Measurements from ENCODE around the gene GPC1.

Gene GPC1

DNA sequence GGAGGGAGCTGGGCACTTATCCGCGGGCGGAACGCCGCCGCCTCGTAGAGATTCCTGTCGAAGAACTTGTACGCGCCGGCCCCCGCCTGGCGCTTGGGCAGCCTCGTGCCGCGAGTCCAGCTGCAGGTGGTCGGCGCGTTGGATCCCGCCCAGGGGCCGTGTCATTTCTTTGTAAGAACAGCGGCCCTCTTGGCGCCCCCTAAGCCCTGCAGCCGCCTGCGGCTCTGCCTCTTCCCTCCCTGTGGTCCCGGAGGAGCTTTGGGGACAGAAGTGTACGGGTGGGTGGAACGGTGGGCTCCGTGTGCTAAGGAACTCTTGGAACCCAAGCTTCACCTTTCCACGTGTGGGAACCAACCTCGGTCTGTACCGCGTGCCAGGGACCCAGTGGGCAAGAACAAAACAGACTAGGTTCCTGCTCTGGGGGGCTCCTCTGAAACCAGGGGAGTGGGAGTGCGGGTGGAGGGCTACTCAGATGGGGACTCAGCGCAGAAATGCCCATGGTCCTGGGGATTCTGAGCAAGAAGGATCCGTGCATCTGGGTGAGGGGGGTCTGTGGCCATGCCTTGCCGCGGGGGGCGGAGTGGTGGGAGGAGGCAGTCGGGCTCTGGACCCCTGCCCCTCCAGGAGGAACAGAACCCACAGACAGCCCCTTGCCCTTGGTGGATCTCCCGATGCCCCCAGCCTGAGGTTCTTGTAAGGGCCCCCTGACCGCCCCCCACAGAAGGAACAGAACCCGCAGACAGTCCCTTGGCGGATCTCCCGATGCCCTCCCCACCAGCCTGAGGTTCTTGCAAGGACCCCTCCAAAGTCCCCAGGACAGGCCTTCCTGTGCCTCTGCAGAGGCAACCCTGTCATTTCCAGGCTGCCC, 1.5 kb downstream of the GPC1 start:
- ATAC-seq, result no peak
- TF ChIP-seq BACH2 (CRISPR knock-in tag; IDR thresholded peaks at IDR 0.05; ENCODE audit: borderline replicate concordance) (no peak), OSR1 (CRISPR knock-in tag; IDR thresholded peaks at IDR 0.05) (no peak), PPARA (CRISPR knock-in tag; IDR thresholded peaks at IDR 0.05; ENCODE audit: borderline replicate concordance) (no peak), TOX (CRISPR knock-in tag; IDR thresholded peaks at IDR 0.05; ENCODE audit: borderline replicate concordance) (no peak), ESRRG (CRISPR knock-in tag; IDR thresholded peaks at IDR 0.05) (no peak), ARNTL (CRISPR knock-in tag; IDR thresholded peaks at IDR 0.05; ENCODE audit: borderline replicate concordance, low read depth) (no peak), GLIS3 (CRISPR knock-in tag; IDR thresholded peaks at IDR 0.05) (no peak), ZC3H10 (CRISPR knock-in tag; IDR thresholded peaks at IDR 0.05) (no peak), ZNF8 (CRISPR knock-in tag; IDR thresholded peaks at IDR 0.05) (no peak), ISL1 (CRISPR knock-in tag; IDR thresholded peaks at IDR 0.05) (no peak), SNAI2 (CRISPR knock-in tag; IDR thresholded peaks at IDR 0.05) (no peak)
- TF ChIP-seq, protein P1, sequence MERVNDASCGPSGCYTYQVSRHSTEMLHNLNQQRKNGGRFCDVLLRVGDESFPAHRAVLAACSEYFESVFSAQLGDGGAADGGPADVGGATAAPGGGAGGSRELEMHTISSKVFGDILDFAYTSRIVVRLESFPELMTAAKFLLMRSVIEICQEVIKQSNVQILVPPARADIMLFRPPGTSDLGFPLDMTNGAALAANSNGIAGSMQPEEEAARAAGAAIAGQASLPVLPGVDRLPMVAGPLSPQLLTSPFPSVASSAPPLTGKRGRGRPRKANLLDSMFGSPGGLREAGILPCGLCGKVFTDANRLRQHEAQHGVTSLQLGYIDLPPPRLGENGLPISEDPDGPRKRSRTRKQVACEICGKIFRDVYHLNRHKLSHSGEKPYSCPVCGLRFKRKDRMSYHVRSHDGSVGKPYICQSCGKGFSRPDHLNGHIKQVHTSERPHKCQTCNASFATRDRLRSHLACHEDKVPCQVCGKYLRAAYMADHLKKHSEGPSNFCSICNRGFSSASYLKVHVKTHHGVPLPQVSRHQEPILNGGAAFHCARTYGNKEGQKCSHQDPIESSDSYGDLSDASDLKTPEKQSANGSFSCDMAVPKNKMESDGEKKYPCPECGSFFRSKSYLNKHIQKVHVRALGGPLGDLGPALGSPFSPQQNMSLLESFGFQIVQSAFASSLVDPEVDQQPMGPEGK (CRISPR knock-in tag; IDR thresholded peaks at IDR 0.05; ENCODE audit: borderline replicate concordance), result no peak
- TF ChIP-seq, protein P2, sequence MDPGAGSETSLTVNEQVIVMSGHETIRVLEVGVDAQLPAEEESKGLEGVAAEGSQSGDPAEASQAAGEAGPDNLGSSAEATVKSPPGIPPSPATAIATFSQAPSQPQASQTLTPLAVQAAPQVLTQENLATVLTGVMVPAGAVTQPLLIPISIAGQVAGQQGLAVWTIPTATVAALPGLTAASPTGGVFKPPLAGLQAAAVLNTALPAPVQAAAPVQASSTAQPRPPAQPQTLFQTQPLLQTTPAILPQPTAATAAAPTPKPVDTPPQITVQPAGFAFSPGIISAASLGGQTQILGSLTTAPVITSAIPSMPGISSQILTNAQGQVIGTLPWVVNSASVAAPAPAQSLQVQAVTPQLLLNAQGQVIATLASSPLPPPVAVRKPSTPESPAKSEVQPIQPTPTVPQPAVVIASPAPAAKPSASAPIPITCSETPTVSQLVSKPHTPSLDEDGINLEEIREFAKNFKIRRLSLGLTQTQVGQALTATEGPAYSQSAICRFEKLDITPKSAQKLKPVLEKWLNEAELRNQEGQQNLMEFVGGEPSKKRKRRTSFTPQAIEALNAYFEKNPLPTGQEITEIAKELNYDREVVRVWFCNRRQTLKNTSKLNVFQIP (CRISPR knock-in tag; IDR thresholded peaks at IDR 0.05; ENCODE audit: borderline replicate concordance, low read depth), result no peak
- TF ChIP-seq, protein P3, sequence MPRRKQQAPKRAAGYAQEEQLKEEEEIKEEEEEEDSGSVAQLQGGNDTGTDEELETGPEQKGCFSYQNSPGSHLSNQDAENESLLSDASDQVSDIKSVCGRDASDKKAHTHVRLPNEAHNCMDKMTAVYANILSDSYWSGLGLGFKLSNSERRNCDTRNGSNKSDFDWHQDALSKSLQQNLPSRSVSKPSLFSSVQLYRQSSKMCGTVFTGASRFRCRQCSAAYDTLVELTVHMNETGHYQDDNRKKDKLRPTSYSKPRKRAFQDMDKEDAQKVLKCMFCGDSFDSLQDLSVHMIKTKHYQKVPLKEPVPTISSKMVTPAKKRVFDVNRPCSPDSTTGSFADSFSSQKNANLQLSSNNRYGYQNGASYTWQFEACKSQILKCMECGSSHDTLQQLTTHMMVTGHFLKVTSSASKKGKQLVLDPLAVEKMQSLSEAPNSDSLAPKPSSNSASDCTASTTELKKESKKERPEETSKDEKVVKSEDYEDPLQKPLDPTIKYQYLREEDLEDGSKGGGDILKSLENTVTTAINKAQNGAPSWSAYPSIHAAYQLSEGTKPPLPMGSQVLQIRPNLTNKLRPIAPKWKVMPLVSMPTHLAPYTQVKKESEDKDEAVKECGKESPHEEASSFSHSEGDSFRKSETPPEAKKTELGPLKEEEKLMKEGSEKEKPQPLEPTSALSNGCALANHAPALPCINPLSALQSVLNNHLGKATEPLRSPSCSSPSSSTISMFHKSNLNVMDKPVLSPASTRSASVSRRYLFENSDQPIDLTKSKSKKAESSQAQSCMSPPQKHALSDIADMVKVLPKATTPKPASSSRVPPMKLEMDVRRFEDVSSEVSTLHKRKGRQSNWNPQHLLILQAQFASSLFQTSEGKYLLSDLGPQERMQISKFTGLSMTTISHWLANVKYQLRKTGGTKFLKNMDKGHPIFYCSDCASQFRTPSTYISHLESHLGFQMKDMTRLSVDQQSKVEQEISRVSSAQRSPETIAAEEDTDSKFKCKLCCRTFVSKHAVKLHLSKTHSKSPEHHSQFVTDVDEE (CRISPR knock-in tag; IDR thresholded peaks at IDR 0.05), result no peak

DNA sequence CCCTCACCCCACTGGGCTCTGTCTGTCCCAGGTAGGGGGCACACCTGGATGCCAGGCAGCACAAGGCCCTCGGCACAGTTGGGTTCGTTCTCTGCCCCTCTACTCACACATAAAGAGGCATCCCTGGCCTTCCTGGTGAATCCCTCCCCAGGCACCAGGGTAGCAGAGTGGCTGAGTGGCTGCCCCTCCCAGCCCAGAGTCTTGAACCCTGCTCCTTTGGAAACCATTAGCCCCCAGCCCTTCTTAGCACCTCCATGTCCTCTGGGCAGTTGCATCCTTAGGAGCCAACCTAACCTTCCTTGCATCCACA, 2.0 kb downstream of the GPC1 start:
- TF ChIP-seq ZNF70 (CRISPR knock-in tag; IDR thresholded peaks at IDR 0.05) (no peak), ZFP3 (CRISPR knock-in tag; IDR thresholded peaks at IDR 0.05) (no peak), TOX (CRISPR knock-in tag; IDR thresholded peaks at IDR 0.05; ENCODE audit: borderline replicate concordance) (no peak), ISL1 (CRISPR knock-in tag; IDR thresholded peaks at IDR 0.05) (no peak)
- TF ChIP-seq, protein P4, sequence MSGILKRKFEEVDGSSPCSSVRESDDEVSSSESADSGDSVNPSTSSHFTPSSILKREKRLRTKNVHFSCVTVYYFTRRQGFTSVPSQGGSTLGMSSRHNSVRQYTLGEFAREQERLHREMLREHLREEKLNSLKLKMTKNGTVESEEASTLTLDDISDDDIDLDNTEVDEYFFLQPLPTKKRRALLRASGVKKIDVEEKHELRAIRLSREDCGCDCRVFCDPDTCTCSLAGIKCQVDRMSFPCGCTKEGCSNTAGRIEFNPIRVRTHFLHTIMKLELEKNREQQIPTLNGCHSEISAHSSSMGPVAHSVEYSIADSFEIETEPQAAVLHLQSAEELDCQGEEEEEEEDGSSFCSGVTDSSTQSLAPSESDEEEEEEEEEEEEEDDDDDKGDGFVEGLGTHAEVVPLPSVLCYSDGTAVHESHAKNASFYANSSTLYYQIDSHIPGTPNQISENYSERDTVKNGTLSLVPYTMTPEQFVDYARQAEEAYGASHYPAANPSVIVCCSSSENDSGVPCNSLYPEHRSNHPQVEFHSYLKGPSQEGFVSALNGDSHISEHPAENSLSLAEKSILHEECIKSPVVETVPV (CRISPR knock-in tag; IDR thresholded peaks at IDR 0.05), result no peak
- no peak for ATAC-seq

DNA sequence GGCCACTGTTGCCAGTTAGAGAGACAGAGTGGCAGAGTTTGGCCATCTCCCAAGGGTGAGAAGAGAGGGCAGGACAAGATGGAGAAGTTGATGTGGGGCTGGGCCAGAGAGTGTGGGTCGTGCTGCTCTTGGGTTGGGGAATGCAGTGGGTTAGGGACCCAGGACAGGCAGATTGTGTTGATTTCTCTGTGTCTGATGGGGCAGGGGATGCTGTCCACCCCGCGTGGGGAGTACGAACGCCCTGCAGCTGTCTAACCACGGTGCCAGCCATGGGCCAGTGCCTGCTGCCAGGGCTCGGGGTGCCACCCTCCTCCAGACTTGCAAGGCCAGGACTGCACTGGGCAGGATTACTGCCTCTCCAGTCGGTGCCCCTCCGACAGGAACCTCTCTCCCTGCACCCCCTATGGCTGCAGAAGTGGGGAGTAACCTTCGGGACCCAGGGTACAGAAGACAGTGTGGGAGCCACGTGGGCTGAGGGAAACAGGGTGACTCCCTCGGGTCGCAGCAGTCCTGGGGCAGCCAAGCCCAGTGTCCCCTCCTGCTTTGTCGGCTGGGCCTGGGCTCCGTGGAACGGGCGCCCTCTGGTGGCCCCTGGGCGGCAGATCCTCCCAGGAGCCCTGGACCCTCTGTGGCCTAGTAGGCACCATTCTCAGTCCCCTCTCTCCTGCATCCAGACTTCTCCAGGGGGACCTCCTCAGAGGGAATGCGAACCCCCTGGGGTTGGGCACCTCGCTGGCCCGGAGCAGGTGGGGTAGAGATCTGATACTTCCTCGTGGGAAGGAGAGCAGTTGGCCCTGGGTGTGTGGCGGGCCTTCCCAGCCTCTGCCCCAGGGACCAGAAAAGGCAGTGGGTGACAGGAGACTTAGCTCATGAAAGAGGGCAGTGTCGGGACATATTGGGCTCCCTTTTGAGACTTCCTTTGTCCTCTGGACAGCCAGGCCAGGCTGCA, 2.7 kb downstream of the GPC1 start:
- ATAC-seq, result peak; percentile 74
- TF ChIP-seq, protein P5, sequence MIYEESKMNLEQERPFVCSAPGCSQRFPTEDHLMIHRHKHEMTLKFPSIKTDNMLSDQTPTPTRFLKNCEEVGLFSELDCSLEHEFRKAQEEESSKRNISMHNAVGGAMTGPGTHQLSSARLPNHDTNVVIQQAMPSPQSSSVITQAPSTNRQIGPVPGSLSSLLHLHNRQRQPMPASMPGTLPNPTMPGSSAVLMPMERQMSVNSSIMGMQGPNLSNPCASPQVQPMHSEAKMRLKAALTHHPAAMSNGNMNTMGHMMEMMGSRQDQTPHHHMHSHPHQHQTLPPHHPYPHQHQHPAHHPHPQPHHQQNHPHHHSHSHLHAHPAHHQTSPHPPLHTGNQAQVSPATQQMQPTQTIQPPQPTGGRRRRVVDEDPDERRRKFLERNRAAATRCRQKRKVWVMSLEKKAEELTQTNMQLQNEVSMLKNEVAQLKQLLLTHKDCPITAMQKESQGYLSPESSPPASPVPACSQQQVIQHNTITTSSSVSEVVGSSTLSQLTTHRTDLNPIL (CRISPR knock-in tag; IDR thresholded peaks at IDR 0.05; ENCODE audit: low read depth), result no peak
- TF ChIP-seq TOX (CRISPR knock-in tag; IDR thresholded peaks at IDR 0.05; ENCODE audit: borderline replicate concordance) (no peak), ESRRG (CRISPR knock-in tag; IDR thresholded peaks at IDR 0.05) (no peak)
- TF ChIP-seq, protein P1 (CRISPR knock-in tag; IDR thresholded peaks at IDR 0.05; ENCODE audit: borderline replicate concordance), result no peak
